BE2C (cell line): Measurements from ENCODE around the gene TAGLN3. TPM values are rescaled to one million over a fixed set of nuclear protein-coding genes. Genes with fewer than 3 reads are reported as not detected.
A peak's percentile ranks its signal among the peaks of the same experiment; 100 is the strongest.

Source experiments
- DNase-seq: peaks from one replicate; pipeline ENCODE4 v3.0.0-alpha.2; 2020
- H3K27me3 ChIP-seq: fragments of 250-450 bp; sonication (Bioruptor Pico); 2 replicates; pipeline ENCODE4 v1.5.1; 2020; ENCODE audit warnings: mild to moderate bottlenecking
- H3K36me3 ChIP-seq: fragments of 250-450 bp; sonication (Bioruptor Pico); 2 replicates; pipeline ENCODE4 v1.5.1; 2020; ENCODE audit warnings: mild to moderate bottlenecking
- H3K4me1 ChIP-seq: fragments of 250-450 bp; sonication (Bioruptor Pico); 2 replicates; pipeline ENCODE4 v1.5.1; 2020
- H3K4me3 ChIP-seq: 2 replicates; pipeline ENCODE4 v1.5.1; 2011; ENCODE audit warnings: low read depth, low read length
- H3K9me3 ChIP-seq: fragments of 250-450 bp; sonication (Bioruptor Pico); 2 replicates; pipeline ENCODE4 v1.5.1; 2020
- polyA plus RNA-seq: library from polyadenylated mRNA; unstranded; fragments of >200 nt; gene quantifications from one replicate; pipeline ENCODE4 v1.2.1, GENCODE V29; 2012; ENCODE audit warnings: low read depth, missing spikeins; ENCODE audit not compliant: insufficient read length, insufficient read depth
- TF ChIP-seq, protein P1 (sequence below): IDR thresholded peaks from 2 replicates; pipeline ENCODE4 v1.5.1; 2012; ENCODE audit warnings: mild to moderate bottlenecking, low read depth, low read length

TAGLN3 gene
- 96.4 TPM for polyA plus RNA-seq

DNA sequence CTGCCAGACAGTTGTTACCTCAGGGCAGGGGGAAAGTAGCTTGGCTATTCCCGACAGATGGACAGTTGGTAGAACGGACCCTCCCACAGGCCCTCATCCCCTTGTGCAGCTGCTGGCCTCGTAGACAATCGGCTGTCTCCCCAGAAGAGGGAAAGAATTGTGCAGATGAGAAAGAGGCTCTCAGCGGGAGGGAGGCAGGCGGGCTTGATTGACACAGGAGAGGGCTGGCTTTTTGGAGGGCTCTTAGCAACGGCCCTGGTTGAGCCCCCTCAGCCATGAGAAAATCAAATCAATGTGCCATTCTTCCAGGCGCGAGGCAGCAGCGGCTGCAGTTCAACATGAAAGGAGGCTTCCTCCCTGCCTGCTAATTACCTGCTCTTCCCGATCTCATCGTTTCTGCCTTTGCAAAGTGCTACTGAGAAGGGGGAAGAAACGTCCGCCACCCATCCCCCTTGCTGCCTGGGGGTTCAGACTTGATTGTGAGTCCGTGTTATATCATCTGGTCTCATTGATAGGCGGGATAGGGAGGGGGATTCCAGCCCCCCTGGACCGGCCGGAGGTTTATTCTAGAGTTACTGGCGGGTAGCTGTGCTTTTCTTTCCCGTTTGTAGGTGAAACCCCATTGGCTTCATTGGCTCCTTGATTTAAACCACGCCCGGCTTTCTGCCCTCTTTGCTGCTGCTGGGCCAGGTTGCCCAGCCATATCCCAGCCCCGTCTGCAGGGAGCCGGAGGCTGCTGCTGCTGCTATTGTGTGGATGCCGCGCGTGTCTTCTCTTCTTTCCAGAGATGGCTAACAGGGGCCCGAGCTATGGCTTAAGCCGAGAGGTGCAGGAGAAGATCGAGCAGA, at the start of gene TAGLN3:
TAGLN3 (plus strand) TSS at position 287 of the 848 bp plus-strand sequence; CDS start at position 788, 501 bp downstream.
- Histone ChIP-seq H3K4me1 (no peaks in the 10 kb centered on the region), H3K27me3 (no peaks in the 10 kb centered on the region), H3K4me3 (peak within 1 kb of the TSS; percentile 79), H3K9me3 (no peaks in the 10 kb centered on the region), H3K36me3 (no peaks in the 10 kb centered on the region)
- peak; percentile 62 for DNase-seq
- TF ChIP-seq, protein P1, sequence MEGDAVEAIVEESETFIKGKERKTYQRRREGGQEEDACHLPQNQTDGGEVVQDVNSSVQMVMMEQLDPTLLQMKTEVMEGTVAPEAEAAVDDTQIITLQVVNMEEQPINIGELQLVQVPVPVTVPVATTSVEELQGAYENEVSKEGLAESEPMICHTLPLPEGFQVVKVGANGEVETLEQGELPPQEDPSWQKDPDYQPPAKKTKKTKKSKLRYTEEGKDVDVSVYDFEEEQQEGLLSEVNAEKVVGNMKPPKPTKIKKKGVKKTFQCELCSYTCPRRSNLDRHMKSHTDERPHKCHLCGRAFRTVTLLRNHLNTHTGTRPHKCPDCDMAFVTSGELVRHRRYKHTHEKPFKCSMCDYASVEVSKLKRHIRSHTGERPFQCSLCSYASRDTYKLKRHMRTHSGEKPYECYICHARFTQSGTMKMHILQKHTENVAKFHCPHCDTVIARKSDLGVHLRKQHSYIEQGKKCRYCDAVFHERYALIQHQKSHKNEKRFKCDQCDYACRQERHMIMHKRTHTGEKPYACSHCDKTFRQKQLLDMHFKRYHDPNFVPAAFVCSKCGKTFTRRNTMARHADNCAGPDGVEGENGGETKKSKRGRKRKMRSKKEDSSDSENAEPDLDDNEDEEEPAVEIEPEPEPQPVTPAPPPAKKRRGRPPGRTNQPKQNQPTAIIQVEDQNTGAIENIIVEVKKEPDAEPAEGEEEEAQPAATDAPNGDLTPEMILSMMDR: no peak

DNA sequence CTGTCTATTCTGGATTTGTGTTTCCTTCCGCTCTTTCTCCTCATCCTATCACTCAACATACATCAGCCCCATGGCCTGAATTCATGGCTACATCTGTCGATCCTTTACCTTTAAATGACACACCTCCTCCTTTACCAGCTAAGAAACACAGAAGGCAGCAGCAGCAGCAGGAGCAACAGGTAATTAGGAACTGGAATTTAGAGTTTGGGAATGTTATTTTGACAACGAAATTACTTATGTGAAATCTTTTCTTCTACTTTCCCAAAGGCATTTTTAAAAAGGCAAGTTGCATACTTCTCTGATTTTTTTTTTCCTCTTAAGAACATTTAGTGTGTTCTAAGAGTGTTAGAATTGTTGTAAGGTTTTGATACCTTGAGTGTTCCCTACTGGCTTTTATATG, 49.0 kb upstream of the TAGLN3 start:
- H3K4me3 ChIP-seq: no peak overlapping the region
- H3K36me3 ChIP-seq: no peaks in the 10 kb centered on the region
- no peaks in the 10 kb centered on the region for H3K4me1 ChIP-seq
- H3K27me3 ChIP-seq: peaks cover 40% of the 10 kb centered on the region
- TF ChIP-seq, protein P1: no peak
- no peaks in the 10 kb centered on the region for H3K9me3 ChIP-seq
- no peak for DNase-seq

GRCh38 chr3:111951032-111951431, 47.7 kb upstream of the TAGLN3 start:
- no peaks in the 10 kb centered on the region for H3K4me1 ChIP-seq
- DNase-seq: no peak
- TF ChIP-seq, protein P1: no peak

GRCh38 chr3:111952086-111952485, 46.6 kb upstream of the TAGLN3 start:
- H3K36me3 ChIP-seq: no peaks in the 10 kb centered on the region
- H3K4me3 ChIP-seq: no peak overlapping the region
- TF ChIP-seq, protein P1: no peak
- no peaks in the 10 kb centered on the region for H3K9me3 ChIP-seq
- DNase-seq: no peak
- H3K27me3 ChIP-seq: peaks cover 40% of the 10 kb centered on the region
- no peaks in the 10 kb centered on the region for H3K4me1 ChIP-seq

More at GRCh38 chr3:111951032-111951431, 47.7 kb upstream of the TAGLN3 start:
- H3K4me3 ChIP-seq: no peak overlapping the region
- H3K9me3 ChIP-seq: no peaks in the 10 kb centered on the region
- peaks cover 40% of the 10 kb centered on the region for H3K27me3 ChIP-seq
- no peaks in the 10 kb centered on the region for H3K36me3 ChIP-seq

DNA sequence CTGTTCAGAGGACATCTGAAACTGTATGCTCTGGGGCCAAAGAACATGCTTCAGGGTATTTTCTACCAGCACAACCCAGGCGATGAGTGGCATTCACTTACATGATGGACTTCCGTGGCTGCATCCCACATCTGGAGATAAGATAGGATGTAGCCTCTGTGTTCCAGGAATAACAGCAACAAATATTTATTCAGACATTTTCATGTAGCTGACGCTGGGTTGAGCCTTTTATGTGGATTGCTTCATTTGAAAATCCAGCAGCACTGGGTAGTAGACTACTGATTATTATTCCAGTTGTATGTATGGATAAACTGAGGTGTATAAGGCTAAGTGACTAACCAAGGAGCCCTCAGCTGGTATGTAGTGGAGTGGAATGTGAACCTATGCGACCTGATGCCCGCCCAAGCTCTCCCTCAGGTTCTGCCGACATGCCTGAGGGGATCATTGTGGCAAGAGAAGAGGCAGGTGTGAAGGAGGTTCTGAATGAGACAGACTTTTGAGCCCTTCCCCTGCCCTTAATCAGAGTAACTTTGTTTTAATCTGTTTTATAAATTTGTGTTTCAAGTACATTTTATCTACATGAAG, 45.8 kb upstream of the TAGLN3 start:
- TF ChIP-seq, protein P1: no peak
- no peaks in the 10 kb centered on the region for H3K36me3 ChIP-seq
- H3K9me3 ChIP-seq: no peaks in the 10 kb centered on the region
- peaks cover 35% of the 10 kb centered on the region for H3K27me3 ChIP-seq
- no peaks in the 10 kb centered on the region for H3K4me1 ChIP-seq
- no peak for DNase-seq
- H3K4me3 ChIP-seq: no peak overlapping the region
